HTERT RPE-1 (cell line): ENCODE measurements around the gene NRXN3.

ENCODE experiments used
- in situ Hi-C: fragments of 300-500 bp; cut with MboI; formaldehyde crosslinking; loops from 4 replicates; pipeline ENCODE4 v1.14.3; 2020; ENCODE audit warnings: low sequenced_read_pairs

NRXN3 gene

DNA sequence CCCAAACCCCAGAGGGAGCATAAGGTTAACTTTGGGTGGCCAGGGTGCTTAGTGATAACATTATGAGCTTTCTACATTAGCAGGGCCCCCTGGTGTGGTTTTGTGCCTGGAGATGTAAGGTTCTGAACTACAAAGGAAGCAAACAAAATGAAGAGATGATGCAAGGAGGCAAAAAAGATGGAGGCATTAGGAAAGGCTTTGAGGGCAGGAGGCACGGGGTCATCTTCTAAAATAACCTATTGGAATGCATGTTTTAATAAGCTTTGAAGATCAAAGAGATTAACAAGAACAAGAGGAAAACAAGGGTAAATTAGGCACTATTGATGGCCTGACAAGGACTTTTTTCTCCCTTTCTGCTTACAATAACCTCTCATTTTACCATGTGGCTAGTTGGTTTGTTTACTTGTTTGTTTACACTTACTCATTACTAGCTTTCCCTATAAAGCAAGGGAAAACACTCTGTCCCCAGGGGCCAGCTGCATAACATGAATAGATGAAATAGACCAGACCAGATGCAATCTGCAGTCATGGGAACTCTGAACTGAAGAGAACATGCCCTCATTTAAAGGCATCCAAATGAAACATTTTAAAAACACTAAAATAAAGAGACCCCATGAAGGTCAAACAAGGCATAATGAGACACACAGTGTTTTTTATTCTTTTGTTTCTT is 1650.8 kb downstream of the NRXN3 start:
- in situ Hi-C loops, result no loop called here

DNA sequence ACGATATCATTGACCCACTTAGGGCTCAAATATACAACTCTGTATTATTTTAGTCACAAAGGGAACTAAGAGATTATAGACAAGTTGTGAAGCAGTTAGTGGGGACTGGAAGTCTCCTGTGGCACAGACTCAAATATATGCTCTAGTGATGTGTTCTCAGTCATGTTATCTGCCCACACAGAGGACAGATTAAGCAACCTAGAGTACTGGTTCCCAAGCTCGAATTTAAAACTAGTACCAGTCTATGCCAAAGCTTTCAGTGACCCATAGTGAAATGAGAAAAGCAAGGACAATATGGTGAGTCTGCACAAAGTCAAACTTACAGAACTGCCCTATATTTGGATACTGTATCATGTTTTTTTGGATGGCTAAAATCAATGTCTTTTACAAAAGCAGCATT is 1651.9 kb downstream of the NRXN3 start:
- in situ Hi-C loops, result no loop called here

DNA sequence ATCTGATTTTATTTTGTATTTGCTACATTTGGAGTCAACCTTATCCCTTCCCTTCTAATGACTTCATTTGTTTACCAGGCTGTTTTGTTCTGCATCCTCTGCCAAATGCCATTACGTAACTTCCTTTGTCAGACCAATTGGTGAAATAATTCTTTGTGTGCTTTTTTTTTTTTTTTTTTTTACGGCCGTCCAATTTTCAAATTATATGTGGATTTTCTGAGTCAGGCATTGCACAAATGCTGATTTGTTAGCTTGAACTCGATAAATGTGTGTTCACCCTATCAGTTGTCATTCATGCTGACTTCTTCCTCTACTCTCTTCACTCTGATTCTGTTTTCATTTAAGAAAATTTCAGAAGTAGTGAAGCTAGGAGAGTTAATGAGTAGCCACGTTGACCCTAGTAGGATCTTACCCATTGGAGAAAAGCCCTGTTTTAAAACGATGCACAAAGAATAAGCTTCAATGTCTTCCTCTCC is 1654.9 kb downstream of the NRXN3 start:
- in situ Hi-C loops, result no loop called here

DNA sequence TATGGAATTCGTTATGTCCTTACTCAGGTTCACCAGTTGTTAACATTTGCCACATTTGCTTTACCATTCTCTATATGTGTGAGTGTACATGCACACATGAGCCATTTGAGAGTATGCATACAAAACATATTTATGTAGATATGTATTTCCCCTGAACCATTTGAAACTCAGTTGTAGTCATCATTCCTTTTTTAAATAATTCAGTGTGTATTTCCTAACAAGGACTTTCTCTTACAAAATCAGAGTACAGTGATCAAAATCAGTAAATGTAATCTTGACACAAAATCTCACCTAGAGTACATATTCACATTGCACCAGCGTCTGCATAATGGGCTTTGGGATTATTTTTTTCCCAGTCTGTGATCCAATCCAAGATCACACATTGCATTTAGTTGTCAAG is 1656.2 kb downstream of the NRXN3 start:
- in situ Hi-C loops, result no loop called here

DNA sequence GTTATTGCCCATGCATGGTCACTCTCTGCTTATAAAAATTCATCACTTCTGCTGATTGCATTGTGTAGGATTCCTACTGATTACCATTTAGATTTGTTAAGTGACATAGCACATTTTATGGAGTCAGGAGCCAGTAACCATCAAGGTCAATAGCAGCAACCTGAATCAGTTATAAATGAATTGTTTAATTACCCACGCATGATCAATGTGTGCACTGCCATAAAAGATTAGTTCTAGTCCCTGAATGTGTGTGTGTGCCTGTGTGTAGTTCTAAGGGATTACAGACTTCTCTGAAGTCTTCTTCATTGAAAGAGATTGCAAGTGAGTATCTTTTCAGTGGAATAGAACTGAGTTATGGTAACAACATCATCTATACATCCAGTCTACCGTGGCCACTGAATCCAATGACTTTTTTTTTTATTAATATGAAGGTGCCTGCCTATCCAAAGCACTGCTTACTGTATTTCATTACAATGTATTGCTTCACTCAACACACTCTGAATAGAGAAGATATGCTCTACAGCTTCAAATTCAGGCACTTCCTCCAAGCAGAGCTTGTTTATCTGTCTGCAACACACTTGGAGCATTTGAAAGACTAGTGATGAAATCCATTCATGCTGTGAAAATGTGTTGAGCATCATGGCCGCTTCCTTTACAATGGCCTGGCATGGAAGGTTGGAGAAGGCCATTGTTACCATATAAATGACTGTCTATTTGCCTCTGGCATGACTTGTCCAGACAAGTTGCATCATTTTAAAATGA is 1659.4 kb downstream of the NRXN3 start:
- in situ Hi-C loops, result no loop called here

DNA sequence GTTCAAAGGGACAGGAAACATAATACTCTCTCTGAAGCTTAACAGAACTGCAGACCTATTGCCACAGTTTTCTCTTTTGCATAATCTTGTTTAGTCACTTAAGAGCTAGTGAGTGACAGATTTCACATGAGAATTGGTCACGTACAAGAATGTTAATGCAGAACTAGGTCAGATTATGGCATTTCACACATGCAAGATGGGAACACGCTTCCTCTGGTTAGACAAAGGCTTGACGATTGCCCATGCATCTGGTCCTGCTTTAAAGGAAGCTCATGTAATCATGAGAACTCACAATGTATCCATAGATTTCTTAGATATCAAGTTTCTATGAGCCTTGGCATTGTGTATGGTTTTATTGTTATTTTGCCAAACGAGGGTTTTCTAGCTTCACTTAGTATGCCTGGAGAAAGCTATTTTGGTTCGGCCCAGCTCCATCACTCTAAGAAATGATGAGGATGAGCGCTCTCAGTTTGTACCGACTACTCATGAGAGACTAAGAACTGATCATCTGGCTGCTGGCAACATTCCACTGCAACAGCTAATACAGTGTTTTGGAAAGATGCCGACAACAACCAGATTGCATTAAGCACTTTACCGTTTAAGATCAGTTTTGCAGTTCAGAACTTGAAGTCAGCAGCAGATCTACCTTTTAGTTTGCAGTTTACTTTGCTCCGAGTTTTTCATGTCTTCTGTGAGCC is 1661.2 kb downstream of the NRXN3 start:
- in situ Hi-C loops, result no loop called here

DNA sequence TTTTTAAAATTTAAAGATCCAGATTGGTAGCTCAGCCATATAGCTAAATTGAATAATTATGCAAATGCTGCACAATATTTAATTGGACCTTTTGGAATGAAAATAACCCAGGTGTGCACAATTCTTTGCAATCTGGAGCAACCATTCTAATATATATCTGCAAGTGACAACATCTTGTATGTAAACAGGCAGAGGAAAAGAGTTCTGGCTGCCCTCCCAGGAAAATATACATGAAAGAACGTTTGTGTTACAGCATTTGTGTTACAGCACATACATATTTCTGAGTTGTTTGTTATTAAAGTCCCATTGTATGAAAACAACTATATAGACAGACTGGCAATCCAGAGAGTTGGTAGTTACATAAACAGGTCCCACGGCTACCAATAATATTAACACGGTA is 1663.6 kb downstream of the NRXN3 start:
- in situ Hi-C loops, result no loop called here

DNA sequence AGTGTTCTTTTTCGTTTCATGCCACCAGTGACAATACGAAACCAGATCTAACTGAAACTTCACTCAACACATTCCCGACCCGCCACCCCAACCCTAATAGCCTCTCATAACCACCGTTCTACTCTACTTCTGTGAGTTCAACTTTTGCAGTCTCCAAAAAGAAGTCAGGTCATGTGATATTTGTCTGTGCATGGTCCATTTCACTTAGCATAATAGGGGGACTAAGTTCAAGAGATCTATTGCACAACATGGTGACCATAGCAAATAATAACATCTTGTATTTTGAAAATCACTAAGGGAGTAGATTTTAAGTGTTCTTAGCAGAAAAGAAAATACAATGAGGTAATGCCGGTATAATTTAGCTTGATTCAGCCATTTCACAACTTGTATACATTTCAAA is 1664.7 kb downstream of the NRXN3 start:
- in situ Hi-C loops, result no loop called here

DNA sequence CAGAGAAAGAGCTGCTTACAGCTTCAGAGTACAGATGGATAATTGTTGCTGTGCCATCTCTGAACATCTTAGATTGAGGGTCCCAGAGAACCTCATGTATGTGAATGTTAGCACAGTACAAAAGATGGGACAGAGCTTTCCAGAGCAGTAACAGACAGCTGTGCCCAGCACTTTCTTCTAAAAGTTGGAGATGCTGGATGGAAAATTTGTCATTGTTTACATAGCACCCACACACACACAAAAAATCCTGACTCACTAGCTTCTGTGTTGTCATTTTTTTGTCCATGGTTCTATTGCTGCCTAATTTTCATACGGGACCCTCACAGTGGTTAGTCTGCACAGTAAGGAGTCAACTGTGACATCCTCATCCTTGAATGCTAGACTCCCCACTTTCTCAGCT is 1666.4 kb downstream of the NRXN3 start:
- in situ Hi-C loops, result no loop called here

DNA sequence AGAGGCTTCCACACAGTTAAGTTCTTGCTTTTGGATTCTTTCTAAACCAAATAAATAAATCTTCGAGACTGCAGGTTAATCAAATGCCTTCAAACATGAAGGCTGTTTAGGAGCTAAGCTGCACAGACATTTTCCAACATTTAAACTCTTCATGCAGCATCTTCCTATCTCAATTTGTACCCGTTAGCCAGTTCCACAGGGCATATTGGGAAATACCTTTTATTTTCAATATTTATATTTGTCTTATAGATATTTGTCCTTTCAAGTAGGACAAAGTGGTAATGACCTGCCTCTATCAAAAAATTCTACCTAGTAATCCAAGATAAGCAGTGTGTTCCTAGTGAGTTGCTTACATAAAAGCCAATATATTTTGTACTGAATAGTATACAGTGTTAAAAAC is 1667.5 kb downstream of the NRXN3 start:
- in situ Hi-C loops, result no loop called here

DNA sequence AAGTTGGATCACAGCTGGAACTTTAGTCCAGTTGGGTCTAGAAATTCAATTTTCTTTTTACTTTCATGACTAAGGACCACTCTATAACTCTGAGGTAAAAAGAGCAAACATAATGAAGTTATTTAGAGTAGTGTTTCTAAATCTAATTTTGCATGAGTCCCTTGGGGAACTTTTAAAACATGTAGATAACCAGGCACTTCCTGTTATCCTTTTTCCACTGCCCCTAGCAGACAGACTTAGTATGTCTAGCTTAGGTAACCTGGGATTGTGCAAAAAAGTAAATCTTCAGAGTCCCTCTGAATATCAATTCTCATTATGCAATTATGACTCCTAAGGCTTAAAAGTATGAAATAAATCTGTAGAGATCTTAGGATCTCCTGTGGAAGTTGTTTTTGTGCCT is 1669.9 kb downstream of the NRXN3 start:
- in situ Hi-C loops, result no loop called here

DNA sequence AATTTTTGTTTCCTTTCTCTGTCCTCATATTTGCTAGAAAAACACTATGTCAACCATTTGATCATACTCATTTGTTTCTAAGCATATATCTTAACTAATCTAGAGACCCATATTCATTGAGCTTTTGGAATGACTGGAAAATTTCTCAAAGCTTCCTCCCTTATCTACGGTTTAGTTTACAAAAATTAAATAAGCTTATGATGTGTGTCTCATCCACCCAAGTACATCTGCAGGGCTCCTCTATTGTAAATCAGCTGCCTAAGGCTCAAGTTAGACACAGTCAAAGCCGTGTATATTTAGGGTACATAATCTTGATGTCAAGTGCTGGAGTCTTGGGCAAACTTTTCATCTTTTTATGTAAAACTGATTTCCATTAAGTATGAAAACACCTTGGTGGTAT is 1670.7 kb downstream of the NRXN3 start:
- in situ Hi-C loops, result no loop called here

DNA sequence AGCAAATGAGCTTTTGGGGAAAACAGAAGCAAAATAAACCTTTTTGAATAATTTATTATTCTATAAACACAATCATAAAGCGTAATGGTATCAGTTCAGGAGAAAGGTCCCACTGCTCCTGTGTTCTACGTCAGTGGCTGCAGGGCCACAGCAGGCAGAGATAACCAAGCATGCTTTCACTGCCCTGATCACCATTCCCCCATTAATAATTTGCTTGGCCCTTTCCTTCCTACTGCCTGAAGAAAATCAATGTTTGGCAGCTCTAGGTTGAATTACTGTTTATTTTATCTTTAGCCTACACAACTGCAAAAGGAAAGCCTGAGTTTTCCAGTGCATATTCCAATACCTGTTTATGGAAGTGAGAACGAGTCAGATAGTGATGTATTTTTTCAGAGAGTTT is 1671.3 kb downstream of the NRXN3 start:
- in situ Hi-C loops, result no loop called here

DNA sequence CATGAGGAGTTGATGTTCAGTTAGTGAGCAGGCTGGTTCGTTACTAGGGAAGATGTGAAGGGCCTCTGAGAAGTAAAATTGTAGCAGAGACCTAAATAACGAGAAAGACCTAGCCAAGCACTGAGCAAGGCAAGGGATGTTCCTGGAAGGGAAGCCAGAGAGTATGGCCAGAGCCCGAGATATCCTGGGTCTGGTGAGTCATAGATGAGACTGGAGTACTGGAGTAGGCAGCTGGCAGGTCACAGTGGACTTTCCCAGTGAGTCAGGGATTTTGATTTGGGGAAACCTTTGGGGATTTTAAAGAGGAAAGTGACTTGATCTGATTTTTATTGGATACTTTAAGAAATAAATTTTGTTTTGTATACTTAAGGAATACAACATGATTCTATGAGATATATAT is 1672.1 kb downstream of the NRXN3 start:
- in situ Hi-C loops, result no loop called here

DNA sequence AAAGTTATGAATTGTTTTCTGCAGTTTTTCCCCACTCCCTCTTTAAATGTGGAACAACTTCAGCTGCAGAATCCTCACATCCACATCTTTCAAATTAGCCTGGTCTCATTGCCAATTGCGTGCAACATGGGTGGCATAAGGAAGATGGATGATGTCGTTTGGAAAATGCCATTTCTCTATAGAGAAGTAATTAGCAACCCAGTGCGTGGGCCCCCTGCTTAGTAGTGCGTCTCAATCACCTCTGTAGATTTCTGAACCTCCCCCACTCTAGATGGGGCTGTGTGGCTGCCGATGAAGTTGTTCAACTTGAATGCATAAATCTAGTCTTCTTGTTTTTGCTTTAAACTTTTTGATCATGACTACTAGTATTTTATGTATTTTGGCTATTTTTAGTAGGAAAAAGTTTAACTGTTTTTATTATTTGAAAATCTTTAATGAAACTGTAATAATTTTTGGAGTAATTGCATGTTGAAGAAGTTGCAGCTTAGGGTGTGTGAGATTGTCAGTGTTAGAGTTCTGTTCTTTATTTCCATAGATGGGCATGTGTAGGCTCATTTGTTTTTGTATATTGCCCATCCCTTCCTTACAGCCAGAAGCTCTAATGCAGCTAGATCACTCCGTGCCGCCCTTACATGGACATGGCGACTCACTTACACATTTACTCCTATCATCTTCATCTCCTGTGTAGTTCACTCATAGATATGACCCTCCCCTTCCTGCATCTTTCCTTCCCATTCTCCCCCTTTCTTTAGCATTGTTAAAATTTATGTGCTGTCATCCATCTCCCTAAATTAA is 1683.0 kb downstream of the NRXN3 start:
- in situ Hi-C loops, result no loop called here

DNA sequence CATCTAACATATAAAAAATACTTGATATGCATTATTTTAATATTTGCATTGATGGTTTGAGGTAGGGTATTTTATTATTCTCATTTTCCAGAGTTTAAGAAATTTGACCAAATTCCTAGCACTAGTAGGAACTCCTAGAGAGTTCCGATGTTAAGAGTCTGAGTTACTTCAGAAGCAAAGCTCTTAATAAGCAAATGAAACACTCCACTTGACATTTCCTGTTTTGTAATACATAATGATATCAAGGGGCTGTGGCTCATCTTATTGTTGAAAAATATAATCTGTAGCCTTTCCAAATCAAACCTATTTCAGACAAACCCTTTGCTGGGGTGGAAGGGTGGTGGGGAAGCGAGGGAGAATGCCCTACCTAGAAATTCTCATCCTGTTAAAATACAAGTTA is 1685.6 kb downstream of the NRXN3 start:
- in situ Hi-C loops, result no loop called here

DNA sequence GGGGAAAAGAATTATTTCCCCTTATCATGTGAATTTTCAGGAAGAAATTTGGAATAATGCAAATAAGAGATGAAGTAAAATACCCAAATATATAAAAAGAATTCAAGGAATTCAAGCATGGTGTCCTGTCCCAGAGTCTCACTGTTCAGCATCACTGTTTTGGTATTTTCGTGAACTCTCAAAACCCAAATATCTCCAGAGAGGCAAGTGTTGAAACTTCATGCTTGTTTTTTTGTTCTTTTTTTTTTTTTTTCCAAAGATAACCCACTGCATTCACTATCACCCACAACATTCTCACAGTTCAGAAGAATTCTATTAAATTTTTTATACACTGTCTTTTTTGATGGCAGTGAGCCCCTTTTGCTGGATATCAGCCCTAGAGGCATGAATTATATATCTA is 1686.2 kb downstream of the NRXN3 start:
- in situ Hi-C loops, result no loop called here

DNA sequence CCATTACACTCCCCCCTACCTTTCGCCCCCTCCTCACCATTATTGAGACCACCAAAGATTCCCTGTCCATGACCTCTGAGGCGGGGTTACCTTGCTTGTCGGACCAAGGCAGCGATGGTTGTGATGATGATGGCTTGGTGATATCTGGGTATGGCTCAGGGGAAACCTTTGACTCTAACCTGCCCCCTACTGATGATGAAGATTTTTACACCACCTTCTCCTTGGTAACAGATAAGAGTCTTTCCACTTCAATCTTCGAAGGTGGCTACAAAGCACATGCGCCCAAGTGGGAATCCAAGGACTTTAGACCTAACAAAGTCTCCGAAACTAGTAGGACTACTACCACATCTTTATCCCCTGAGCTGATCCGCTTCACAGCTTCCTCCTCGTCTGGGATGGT is 1690.9 kb downstream of the NRXN3 start:
- in situ Hi-C loops, result no loop called here

DNA sequence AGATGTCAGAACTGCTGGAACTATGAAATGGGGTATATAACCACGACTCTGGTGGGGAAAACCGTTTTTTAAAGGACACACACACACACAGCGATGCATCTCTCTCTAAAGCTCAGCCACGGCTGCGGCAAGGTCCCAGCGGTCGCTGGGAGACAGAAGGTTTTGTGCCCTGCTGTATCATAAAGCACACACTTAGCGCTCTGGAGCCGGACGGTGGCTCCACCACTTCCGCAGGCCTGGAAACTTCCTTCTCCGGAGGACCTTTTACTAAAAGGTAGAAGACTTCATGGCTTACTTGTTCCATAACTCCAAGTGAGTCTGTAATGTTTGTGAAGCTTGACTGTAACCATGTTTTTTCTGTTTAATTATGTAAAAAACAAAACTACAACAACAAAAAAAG is 1691.9 kb downstream of the NRXN3 start:
- in situ Hi-C loops, result no loop called here

DNA sequence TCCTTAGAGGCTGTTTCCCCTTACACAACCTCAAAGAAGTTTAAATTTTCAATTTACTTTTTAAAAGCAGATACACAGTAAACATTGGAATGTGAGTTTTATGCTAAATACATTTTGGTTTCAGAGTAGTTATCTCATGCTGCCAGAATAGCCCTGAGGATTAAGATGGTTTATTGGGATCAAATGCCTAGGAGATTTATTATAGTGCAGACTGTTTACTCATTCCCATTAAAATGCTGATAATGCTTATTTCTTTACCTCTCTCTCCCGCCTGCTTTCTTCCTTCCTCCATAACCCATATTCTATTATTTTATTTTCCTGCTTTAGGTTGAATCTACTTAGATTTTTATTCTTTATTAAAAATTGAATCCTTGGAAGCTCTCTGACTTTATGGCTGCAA is 1701.0 kb downstream of the NRXN3 start:
- in situ Hi-C loops, result no loop called here

DNA sequence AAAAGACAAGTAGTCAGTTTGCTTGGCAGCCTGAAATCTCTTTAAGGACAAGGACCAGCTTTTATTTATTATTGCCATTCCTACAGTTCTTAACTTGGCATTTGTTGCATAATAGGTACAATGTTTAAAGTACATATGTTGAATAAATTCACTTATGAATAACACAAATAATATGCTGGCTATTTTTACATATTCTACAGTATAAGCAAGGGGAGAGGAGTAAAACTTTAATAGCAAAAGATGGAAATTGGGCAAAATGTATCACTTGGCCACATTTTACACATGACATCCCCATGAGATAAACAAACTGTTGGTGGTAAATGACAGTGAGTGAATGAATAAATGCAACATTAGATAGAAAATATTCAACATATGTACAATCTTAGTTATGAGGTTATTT is 1708.1 kb downstream of the NRXN3 start:
- in situ Hi-C loops, result no loop called here
